Activated CD8-positive, alpha-beta memory T cell treated with anti-CD3 and anti-CD28 coated beads, Interleukin-2, amount 10 ng/mL, durations not matched to agents 7 days and 5 days (primary cell): Measurements from ENCODE around the gene PROZ. TPM values are rescaled to one million over a fixed set of nuclear protein-coding genes. Genes with fewer than 3 reads are reported as not detected.
A peak's percentile ranks its signal among the peaks of the same experiment; 100 is the strongest.

Experiments
- ATAC-seq: fragments of 150-1000 bp; cut with Tn5 transposase; one replicate; pipeline ENCODE4 v1.10.0; 2021; ENCODE audit warnings: moderate library complexity
- CTCF ChIA-PET: fragments of 350-600 bp; sonication (Branson Sonifier 250); formaldehyde crosslinking; loops from one replicate; lab custom pipeline; 2021; ENCODE audit warnings: antibody characterized with exemption; lab: Charles Lee
- DNase-seq: peaks from one replicate; pipeline ENCODE4 v3.0.0-alpha.2; 2020
- H3K27ac Mint-ChIP-seq: one replicate; pipeline ENCODE4 v1.8.0; 2021; ENCODE audit warnings: mild to moderate bottlenecking, mixed read lengths
- H3K27me3 Mint-ChIP-seq: one replicate; pipeline ENCODE4 v1.8.0; 2021; ENCODE audit warnings: mixed read lengths
- H3K36me3 Mint-ChIP-seq: one replicate; pipeline ENCODE4 v1.8.0; 2021; ENCODE audit warnings: mild to moderate bottlenecking, mixed read lengths
- H3K4me1 Mint-ChIP-seq: one replicate; pipeline ENCODE4 v1.8.0; 2021; ENCODE audit warnings: mixed read lengths
- H3K4me3 Mint-ChIP-seq: one replicate; pipeline ENCODE4 v1.8.0; 2021; ENCODE audit warnings: mild to moderate bottlenecking, moderate library complexity, mixed read lengths
- H3K9me3 Mint-ChIP-seq: one replicate; pipeline ENCODE4 v1.8.0; 2022; ENCODE audit warnings: low read depth, mixed read lengths
- total RNA-seq, 2 experiments: library from RNA; stranded (reverse); gene quantifications; one replicate each; pipeline ENCODE4 v1.2.3, GENCODE V29; 2021

Gene PROZ
- total RNA-seq, 2 experiments from 2014 or later: not detected

DNA sequence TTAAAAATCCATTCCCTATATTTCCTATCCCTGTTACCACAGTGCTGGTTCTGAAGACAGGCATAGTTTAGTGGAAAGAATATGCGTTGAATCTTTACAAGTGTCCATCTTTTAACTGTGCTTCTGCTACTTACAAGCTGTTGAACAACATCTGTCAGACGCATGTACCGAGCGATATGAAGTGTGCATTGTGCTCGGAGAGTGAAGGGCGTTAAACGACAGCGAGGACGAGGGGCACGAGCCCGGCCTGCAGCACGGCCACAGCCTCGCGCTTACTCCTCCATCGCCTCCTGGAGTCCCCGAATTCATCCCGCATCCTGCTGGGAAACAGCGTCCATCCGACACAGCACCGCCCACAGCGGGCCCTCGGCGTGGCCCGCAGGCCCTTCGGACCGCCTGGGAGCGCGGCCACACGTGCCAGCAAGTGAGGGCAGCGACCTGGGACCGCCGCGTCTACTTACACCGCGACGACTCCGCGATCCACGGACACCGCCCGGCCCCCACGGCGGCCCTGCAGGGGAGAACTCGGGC is 49.5 kb downstream of the PROZ start:
- no peaks in the 10 kb centered on the region for H3K9me3 Mint-ChIP-seq
- CTCF ChIA-PET: interaction anchor here (1.0 to 2.7 kb wide), 7 partner anchors 11 to 519 kb away, joined by 3 to 18 read pairs (median 4); no protein-coding TSS in a partner anchor
- H3K27ac Mint-ChIP-seq: peak overlapping the region; percentile 88
- ATAC-seq (peak; percentile 1), DNase-seq (no peak)
- H3K27me3 Mint-ChIP-seq: no peaks in the 10 kb centered on the region
- H3K36me3 Mint-ChIP-seq: peaks cover 33% of the 10 kb centered on the region
- H3K4me1 Mint-ChIP-seq: peaks cover 66% of the 10 kb centered on the region
- peak overlapping the region; percentile 81 for H3K4me3 Mint-ChIP-seq

DNA sequence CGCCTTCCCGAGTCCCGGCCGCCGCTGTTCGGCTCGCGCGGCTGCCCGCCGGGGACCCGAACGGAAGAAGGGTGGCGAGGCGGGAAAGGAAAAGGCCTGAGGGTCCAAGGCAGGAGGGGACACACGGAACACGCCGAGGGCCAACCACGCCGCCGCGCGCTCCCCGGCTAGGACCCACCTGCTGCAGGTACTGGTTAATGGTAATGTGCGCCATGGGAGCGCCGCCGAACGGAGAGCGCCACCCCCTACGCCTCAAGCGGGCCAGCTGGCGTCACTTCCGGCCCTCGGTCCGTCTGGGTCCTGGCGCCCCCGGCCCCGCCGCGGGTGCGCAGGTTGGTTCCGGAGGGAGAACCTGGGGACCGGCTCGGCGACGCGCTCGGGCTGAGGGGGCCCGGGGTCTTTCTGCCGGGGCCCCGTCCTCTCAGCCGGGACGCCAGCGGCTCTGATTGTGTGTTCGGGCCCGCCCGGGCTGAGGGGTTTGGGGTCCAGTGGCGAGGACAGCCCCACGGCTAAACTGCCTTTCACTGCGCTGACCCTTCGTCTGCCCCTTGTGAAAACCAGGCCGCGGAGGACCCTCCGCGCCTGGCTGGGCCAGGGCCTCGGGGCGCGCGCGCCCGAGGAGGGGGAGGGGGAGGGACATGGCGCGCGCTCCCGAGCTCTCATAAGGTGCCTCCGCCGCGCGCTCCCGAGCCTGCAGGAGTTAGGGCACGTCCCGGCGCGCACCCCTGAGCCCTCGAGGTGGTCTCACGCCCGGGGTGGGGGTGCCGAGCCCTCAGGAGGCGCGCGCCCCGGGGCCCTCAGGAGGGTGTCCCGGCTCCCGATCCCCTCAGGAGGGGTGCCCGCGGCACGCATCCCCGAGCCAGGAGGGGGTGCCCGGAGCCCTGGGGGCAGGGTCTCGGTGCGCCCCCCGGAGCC is 50.2 kb downstream of the PROZ start, which contains the start of gene PCID2:
Gene PCID2, minus strand, starts transcription at position 249 of the 915 bp plus-strand sequence. Its CDS starts 35 bp downstream, at position 214.
- peak within 1 kb of the TSS; percentile 81 for H3K4me3 Mint-ChIP-seq
- peak within 1 kb of the TSS; percentile 88 for H3K27ac Mint-ChIP-seq
- H3K9me3 Mint-ChIP-seq: no peaks in the 10 kb centered on the region
- peak; percentile 91 for DNase-seq
- peaks cover 33% of the 10 kb centered on the region for H3K36me3 Mint-ChIP-seq
- CTCF ChIA-PET: interaction anchor here (0.8 to 2.7 kb wide), 7 partner anchors 10 to 376 kb away, joined by 3 to 18 read pairs (median 4); partner anchors contain the start of genes LAMP1 and TFDP1
- ATAC-seq: peak; percentile 80
- H3K4me1 Mint-ChIP-seq: peaks cover 66% of the 10 kb centered on the region
- H3K27me3 Mint-ChIP-seq: no peaks in the 10 kb centered on the region

DNA sequence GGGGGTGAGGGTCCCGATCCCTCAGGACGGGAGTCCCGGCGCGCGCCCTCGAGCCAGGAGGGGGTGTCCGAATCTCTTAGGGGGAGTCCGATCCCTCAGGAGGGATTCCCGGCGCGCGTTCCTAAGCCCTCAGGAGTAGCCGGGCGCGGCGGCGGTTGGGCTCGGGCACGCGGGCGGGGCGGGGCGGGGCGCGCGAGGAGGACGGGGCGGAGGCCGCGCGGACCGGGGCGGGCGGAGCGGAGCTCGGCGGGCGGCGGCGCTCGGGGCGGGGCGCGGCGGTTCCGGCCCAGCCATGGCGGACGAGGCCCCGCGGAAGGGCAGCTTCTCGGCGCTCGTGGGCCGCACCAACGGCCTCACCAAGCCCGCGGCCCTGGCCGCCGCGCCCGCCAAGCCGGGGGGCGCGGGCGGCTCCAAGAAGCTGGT is 50.9 kb downstream of the PROZ start, which contains the start of gene CUL4A:
Gene CUL4A, plus strand, starts transcription at position 278 of the 423 bp plus-strand sequence. Its CDS starts 15 bp downstream, at position 293.
- CTCF ChIA-PET: interaction anchor here (0.8 to 2.7 kb wide), 8 partner anchors 9 to 377 kb away, joined by 3 to 18 read pairs (median 4); partner anchors contain the start of genes LAMP1 and TFDP1
- Mint-ChIP-seq H3K4me3 (peak within 1 kb of the TSS; percentile 81), H3K4me1 (peaks cover 68% of the 10 kb centered on the region), H3K27ac (peak within 1 kb of the TSS; percentile 88), H3K36me3 (peaks cover 36% of the 10 kb centered on the region), H3K9me3 (no peaks in the 10 kb centered on the region), H3K27me3 (no peaks in the 10 kb centered on the region)
- DNase-seq (peak; percentile 82), ATAC-seq (peak; percentile 65)

DNA sequence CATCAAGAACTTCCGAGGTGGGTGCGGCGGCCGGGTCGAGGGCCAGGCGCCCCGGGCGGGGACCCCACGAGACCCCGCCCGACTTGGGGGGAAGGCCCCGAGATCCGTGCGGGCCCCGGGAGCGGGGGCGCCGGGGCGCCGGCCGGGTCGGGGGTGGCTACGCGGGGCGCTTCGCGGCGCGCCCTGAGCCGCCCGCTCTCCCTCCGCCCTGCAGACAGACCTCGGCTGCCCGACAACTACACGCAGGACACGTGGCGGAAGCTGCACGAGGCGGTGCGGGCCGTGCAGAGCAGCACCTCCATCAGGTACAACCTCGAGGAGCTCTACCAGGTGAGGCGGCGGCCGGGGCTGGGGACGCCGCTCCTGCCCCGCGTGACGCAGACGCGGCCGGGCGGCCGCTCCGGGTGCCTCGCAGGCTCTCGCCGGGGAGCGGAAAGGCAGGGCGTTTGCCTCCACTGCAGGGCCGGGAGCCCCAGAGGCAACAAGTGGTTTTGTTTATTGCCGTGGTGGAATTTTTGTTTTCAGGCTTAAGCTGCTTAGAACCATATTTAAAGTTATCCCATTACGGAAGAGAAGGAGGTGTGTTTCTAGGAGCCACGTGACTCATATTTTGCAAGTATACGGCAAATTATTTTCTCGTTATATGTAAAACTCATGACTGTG is 51.4 kb downstream of the PROZ start:
- peak overlapping the region; percentile 81 for H3K4me3 Mint-ChIP-seq
- no peaks in the 10 kb centered on the region for H3K27me3 Mint-ChIP-seq
- ATAC-seq (peak; percentile 46), DNase-seq (peak; percentile 82)
- CTCF ChIA-PET: interaction anchor here (0.8 to 2.7 kb wide), 8 partner anchors 9 to 376 kb away, joined by 3 to 18 read pairs (median 4); partner anchors contain the start of genes LAMP1 and TFDP1
- H3K4me1 Mint-ChIP-seq: peaks cover 64% of the 10 kb centered on the region
- no peaks in the 10 kb centered on the region for H3K9me3 Mint-ChIP-seq
- peaks cover 35% of the 10 kb centered on the region for H3K36me3 Mint-ChIP-seq
- peak overlapping the region; percentile 87 for H3K27ac Mint-ChIP-seq

DNA sequence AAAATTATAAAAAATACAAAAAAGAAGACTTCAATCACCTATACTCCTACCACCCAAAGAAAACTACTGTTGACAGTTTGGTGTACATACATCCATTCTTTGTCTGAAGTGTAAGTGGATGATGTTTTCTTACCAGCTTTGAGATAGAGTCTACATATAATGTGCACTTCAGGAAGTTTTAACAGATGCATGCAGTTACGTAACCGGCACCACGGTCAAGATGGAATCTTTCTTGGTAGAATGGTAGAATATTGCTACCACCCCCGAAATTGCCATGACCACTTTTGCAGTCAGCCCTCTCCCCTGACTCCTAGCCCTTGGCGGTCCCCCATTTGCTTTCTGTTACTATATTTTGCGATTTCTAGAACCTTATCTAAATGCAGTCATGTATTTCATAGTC is 52.4 kb downstream of the PROZ start:
- Mint-ChIP-seq H3K9me3 (no peaks in the 10 kb centered on the region), H3K4me3 (peak overlapping the region; percentile 56), H3K4me1 (peaks cover 55% of the 10 kb centered on the region), H3K36me3 (peaks cover 28% of the 10 kb centered on the region), H3K27ac (peak overlapping the region; percentile 87), H3K27me3 (no peaks in the 10 kb centered on the region)
- peak; percentile 31 for DNase-seq
- CTCF ChIA-PET: interaction anchor here (2.7 kb wide), 1 partner anchor 25 kb away, joined by 18 read pairs; no protein-coding TSS in a partner anchor
- ATAC-seq: no peak

DNA sequence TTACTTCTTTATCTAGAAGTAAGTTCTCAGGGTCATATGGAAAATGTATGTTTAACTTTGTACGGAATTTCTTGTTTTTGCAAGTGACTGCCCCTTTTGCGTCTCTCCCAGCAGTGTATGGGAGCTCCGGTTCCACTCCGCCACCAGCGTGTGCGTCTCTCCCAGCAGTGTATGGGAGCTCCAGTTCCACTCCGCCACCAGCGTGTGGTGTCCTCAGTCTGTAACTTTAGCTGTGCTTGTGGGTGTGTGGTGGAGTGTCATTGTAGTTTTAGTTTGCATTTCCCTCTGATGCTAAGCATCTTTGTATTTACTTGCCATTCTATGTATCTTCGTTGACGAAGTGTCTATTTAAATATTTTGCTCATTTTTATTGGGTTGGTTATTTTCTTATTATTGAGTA is 53.3 kb downstream of the PROZ start:
- CTCF ChIA-PET: no interaction called here
- Mint-ChIP-seq H3K4me1 (peaks cover 45% of the 10 kb centered on the region), H3K4me3 (no peak overlapping the region), H3K27me3 (no peaks in the 10 kb centered on the region), H3K36me3 (peaks cover 23% of the 10 kb centered on the region), H3K27ac (no peak overlapping the region), H3K9me3 (no peaks in the 10 kb centered on the region)
- DNase-seq (peak; percentile 41), ATAC-seq (no peak)

DNA sequence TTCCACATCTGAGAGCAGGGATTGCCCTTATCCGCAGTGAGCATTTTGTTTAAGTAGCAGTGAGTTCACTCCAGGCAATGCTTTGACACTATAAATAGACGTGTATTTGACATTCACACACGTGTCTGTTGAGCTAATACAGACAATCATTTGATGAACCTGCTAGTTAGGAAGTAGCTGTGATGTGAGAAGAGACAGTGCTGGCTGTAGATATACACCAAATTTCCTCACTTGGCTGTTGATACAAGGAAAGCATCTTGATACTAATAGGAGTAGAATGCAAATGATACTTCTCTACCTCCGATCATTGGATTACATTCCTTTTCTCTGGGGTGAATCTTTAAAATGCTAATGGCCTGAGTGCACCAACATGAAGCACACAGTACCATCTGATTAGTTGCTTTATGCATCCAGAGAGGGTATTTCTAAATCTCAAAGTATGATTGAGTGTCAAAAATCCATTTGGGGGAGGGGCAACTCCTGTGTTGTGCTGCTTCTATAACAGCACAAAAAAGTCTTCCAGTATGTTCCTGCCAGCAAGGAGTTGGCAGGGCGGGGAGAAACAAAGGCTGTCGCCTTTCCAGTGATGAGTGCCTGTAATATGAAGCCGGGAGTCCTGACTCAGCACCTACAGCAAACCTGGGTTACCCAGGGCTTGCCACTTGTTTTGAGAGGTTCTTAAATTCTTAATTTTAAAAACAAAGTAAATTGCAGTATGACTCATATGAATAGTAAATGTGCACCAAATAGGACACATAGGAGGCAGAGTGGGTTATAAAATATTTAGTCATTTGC is 58.0 kb downstream of the PROZ start:
- CTCF ChIA-PET: no interaction called here
- peaks cover 33% of the 10 kb centered on the region for H3K4me1 Mint-ChIP-seq
- H3K27ac Mint-ChIP-seq: peak overlapping the region; percentile 8
- DNase-seq (peak; percentile 38), ATAC-seq (no peak)
- H3K4me3 Mint-ChIP-seq: no peak overlapping the region
- no peaks in the 10 kb centered on the region for H3K9me3 Mint-ChIP-seq
- no peaks in the 10 kb centered on the region for H3K27me3 Mint-ChIP-seq
- peaks cover 14% of the 10 kb centered on the region for H3K36me3 Mint-ChIP-seq

DNA sequence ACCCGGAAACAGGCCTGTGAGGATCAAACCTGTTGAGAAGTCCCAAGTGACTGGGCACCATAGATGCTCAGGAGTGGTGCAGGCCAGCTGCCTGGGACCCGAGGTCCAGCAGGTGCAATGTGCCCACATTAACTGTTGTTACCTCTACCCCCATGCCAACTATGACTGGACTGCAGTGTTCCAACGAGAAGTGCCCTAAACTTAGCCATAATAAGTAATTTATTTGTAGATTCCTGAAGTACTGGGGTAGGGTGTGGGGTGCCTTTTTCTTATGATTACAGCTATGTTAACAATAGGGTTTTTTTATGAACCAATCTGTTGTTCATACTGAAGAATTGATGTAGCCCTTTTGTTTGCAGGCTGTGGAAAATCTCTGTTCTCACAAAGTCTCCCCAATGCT is 60.1 kb downstream of the PROZ start:
- CTCF ChIA-PET: interaction anchor here (0.8 to 1.5 kb wide), 2 partner anchors 9 to 276 kb away, joined by 3 to 4 read pairs; partner anchors contain the start of gene CUL4A

DNA sequence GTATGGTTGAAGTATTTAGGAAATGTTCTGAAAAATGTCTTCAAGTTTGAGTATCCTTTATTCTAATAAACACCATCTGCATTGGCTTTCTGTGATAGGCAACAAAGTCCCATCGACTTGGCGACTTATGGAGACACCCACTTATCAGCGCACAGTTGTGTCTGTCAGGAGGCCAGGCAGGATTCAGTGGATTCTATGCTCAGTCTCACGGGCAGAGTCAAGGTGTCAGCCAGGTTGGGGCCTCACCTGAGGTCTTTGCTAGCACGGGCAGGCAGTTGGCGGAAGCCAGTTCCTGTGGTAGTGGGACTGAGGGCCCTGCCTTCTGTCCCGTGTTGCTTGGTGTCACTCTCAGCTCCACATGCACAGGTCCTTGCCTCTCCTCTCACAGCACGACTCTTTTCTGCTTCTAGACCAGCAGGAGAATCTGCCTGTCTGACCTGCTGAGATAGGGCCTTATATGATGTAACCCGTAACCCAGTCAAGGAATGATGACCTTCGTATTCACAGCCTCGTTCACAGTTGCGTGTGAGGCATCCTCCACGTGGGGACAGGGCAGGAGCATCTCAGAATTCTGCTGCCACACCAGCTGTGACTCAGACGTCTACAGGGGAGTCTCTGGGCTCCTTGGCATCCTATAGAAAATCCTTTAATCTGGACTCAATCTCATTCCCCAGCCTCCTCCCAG is 61.0 kb downstream of the PROZ start:
- Mint-ChIP-seq H3K27ac (no peak overlapping the region), H3K4me1 (peaks cover 20% of the 10 kb centered on the region), H3K9me3 (no peaks in the 10 kb centered on the region), H3K27me3 (no peaks in the 10 kb centered on the region), H3K36me3 (peaks cover 17% of the 10 kb centered on the region), H3K4me3 (no peak overlapping the region)
- ATAC-seq (no peak), DNase-seq (peak; percentile 35)
- CTCF ChIA-PET: interaction anchor here (0.8 to 1.5 kb wide), 2 partner anchors 10 to 277 kb away, joined by 3 to 4 read pairs; partner anchors contain the start of gene CUL4A

More for the DNA sequence above, 60.1 kb downstream of the PROZ start:
- no peak overlapping the region for H3K4me3 Mint-ChIP-seq
- H3K27me3 Mint-ChIP-seq: no peaks in the 10 kb centered on the region
- no peak overlapping the region for H3K27ac Mint-ChIP-seq
- ATAC-seq (no peak), DNase-seq (peak; percentile 34)
- no peaks in the 10 kb centered on the region for H3K9me3 Mint-ChIP-seq
- peaks cover 17% of the 10 kb centered on the region for H3K36me3 Mint-ChIP-seq
- peaks cover 27% of the 10 kb centered on the region for H3K4me1 Mint-ChIP-seq

DNA sequence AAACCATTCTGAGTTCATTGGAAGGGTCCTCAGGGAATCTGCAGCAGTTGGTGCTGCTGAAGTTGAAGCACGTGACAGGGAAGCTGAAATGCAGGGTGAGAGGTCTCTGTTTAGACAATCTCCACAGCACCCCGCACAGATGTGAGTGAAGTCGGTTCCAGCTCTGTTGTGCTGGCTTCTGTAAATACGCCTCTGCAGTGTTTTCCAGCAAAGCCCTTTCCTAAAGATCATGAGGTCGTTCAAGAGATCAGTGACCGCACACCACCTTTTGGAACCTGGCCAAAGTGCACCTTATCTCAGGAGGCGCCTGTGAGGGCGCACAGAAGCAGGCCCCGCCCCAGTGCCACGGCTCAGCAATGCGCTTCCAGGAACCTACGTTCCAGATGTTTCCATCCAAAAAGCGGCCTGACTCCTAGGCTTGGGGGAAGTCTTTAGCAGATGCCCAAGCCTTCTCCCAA is 61.7 kb downstream of the PROZ start:
- CTCF ChIA-PET: no interaction called here
- H3K9me3 Mint-ChIP-seq: no peaks in the 10 kb centered on the region
- peak; percentile 33 for DNase-seq
- no peaks in the 10 kb centered on the region for H3K27me3 Mint-ChIP-seq
- H3K36me3 Mint-ChIP-seq: peaks cover 17% of the 10 kb centered on the region
- no peak overlapping the region for H3K27ac Mint-ChIP-seq
- H3K4me1 Mint-ChIP-seq: peaks cover 20% of the 10 kb centered on the region
- no peak overlapping the region for H3K4me3 Mint-ChIP-seq
- ATAC-seq: no peak

DNA sequence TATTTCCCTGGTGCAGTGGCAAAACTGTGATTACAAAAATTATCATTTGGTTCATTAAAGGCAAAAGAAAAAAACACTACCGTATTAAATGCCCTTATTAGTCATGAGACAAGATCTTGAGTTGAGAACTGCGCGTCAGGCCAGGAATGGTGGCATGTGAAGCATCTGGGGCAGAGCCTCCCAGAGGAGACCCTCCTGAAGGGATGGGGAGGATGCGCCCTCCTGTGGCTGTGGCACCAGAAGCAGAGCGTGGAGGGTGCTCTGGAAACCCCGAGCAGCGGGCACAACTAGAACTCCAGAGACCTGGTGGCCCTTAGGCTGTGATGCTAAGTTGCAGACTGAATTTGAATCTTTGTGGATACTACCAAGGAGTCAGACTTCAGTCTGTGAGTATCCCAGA is 62.4 kb downstream of the PROZ start:
- DNase-seq: peak; percentile 40
- H3K36me3 Mint-ChIP-seq: peaks cover 17% of the 10 kb centered on the region
- peaks cover 20% of the 10 kb centered on the region for H3K4me1 Mint-ChIP-seq
- H3K27ac Mint-ChIP-seq: no peak overlapping the region
- no peak overlapping the region for H3K4me3 Mint-ChIP-seq
- ATAC-seq: peak; percentile 40
- CTCF ChIA-PET: no interaction called here
- no peaks in the 10 kb centered on the region for H3K9me3 Mint-ChIP-seq
- H3K27me3 Mint-ChIP-seq: no peaks in the 10 kb centered on the region
